SH-SY5Y (cell line): Measurements from ENCODE around the gene CLOCK.

ENCODE experiments used
- GATA2 ChIP-seq: IDR thresholded peaks from 2 replicates; pipeline ENCODE4 v1.6.1; 2011; ENCODE audit warnings: mild to moderate bottlenecking, low read depth, low read length
- GATA3 ChIP-seq: IDR thresholded peaks from 2 replicates; pipeline ENCODE4 v1.6.1; 2011; ENCODE audit warnings: low read depth, mild to moderate bottlenecking, low read length, moderate library complexity

- TF ChIP-seq GATA2: no peak
- TF ChIP-seq GATA3: no peak
Observed at GRCh38 chr4:55380576-55380975, 166.1 kb downstream of the CLOCK start.
